SK-N-SH (cell line): ENCODE results near the gene DVL1. TPM values are rescaled to one million over a fixed set of nuclear protein-coding genes. Genes with fewer than 3 reads are reported as not detected.

Experiments
- CTCF ChIA-PET: fragments of 300-600, 350-600 bp; formaldehyde crosslinking; extraction: SDS; loops from one replicate; lab custom pipeline; 2021; lab: Yijun Ruan, JAX
- POLR2A ChIA-PET: fragments of 350-600 bp; sonication (Branson Sonifier 250); formaldehyde crosslinking; extraction: SDS; loops from one replicate; lab custom pipeline; 2020; ENCODE audit warnings: antibody characterized with exemption, inconsistent platforms; lab: Yijun Ruan, JAX
- DNase-seq: peaks from one replicate; pipeline ENCODE4 v3.0.0; 2012
- H2AFZ ChIP-seq: fragments of 200-600 bp; sonication (generic); 2 replicates; pipeline ENCODE4 v1.8.1; 2016; ENCODE audit warnings: antibody characterized with exemption, mild to moderate bottlenecking, low read depth
- H3F3A ChIP-seq: fragments of 200-600 bp; sonication (generic); replicated peaks from 2 replicates; pipeline ENCODE3; 2016; ENCODE audit warnings: antibody characterized with exemption, mild to moderate bottlenecking; ENCODE audit not compliant: insufficient read depth
- H3K27ac ChIP-seq, 2 experiments: fragments of 200-500 bp in 1 of 2; fragments of 200-600 bp in 1 of 2; sonication (Bioruptor generic) in 1 of 2; sonication (generic), shearing (Covaris generic) in 1 of 2; 2 replicates each; pipeline versions ENCODE4 v1.5.1 to v1.6.1; 2014 to 2016; ENCODE audit warnings: low read depth in 2 of 2, inconsistent platforms in 1 of 2, low read length in 1 of 2, mild to moderate bottlenecking in 1 of 2, mixed read lengths in 1 of 2
- H3K27me3 ChIP-seq: fragments of 200-600 bp; sonication (generic), shearing (Covaris generic); 2 replicates; pipeline ENCODE4 v1.6.1; 2016; ENCODE audit warnings: mixed run types; ENCODE audit not compliant: insufficient read depth
- H3K36me3 ChIP-seq, 2 experiments: fragments of 200-500 bp in 1 of 2; fragments of 200-600 bp in 1 of 2; sonication (Bioruptor generic) in 1 of 2; sonication (generic) in 1 of 2; replicated peaks in 1 of 2; 2 replicates each; pipeline versions ENCODE3 to v1.5.1; 2014 to 2016; ENCODE audit warnings: low read length in 1 of 2, mild to moderate bottlenecking in 1 of 2; ENCODE audit not compliant: insufficient read depth in 2 of 2, control insufficient read depth in 1 of 2
- H3K4me1 ChIP-seq, 2 experiments: fragments of 200-500 bp in 1 of 2; fragments of 200-600 bp in 1 of 2; sonication (Bioruptor generic) in 1 of 2; sonication (generic), shearing (Covaris generic) in 1 of 2; 2 replicates each; pipeline versions ENCODE4 v1.5.1 to v1.6.1; 2014 to 2016; ENCODE audit warnings: low read depth in 1 of 2, low read length in 1 of 2, mixed run types in 1 of 2; ENCODE audit not compliant: insufficient read depth in 2 of 2, control insufficient read depth in 1 of 2
- H3K4me2 ChIP-seq: fragments of 200-600 bp; sonication (generic), shearing (Covaris generic); 2 replicates; pipeline ENCODE4 v1.6.1; 2017; ENCODE audit warnings: mixed run types
- H3K4me3 ChIP-seq, 2 experiments: fragments of 200-500 bp in 1 of 2; fragments of 200-600 bp in 1 of 2; sonication (Bioruptor generic) in 1 of 2; sonication (generic), shearing (Covaris generic) in 1 of 2; 2 replicates each; pipeline versions ENCODE4 v1.5.1 to v1.8.1; 2014 to 2016; ENCODE audit warnings: low read depth in 2 of 2, inconsistent platforms in 1 of 2, low read length in 1 of 2, mild to moderate bottlenecking in 1 of 2, mixed read lengths in 1 of 2, moderate library complexity in 1 of 2
- H3K79me2 ChIP-seq: fragments of 200-600 bp; sonication (generic); 2 replicates; pipeline ENCODE4 v1.8.1; 2017; ENCODE audit warnings: mild to moderate bottlenecking; ENCODE audit not compliant: insufficient read depth
- H3K9ac ChIP-seq: fragments of 200-600 bp; sonication (generic); 2 replicates; pipeline ENCODE4 v1.6.1; 2017; ENCODE audit warnings: mixed run types
- H3K9me2 ChIP-seq: fragments of 200-600 bp; sonication (generic); 2 replicates; pipeline ENCODE4 v1.6.1; 2017; ENCODE audit warnings: mixed run types
- H3K9me3 ChIP-seq: fragments of 200-600 bp; sonication (generic); 2 replicates; pipeline ENCODE4 v1.6.1; 2017; ENCODE audit warnings: mixed run types, mild to moderate bottlenecking, moderate library complexity
- H4K20me1 ChIP-seq: fragments of 200-600 bp; sonication (generic); 2 replicates; pipeline ENCODE4 v1.6.1; 2017; ENCODE audit warnings: mild to moderate bottlenecking, mixed run types; ENCODE audit not compliant: insufficient read depth
- EP300 ChIP-seq, 2 experiments: IDR thresholded peaks; 2 replicates each; pipeline versions ENCODE4 v1.4.0 to v1.6.1; 2012; ENCODE audit warnings: borderline replicate concordance in 1 of 2, low read depth in 1 of 2, low read length in 1 of 2
- TAF1 ChIP-seq: IDR thresholded peaks from 2 replicates; pipeline ENCODE4 v1.6.1; 2012; ENCODE audit warnings: low read depth, mild to moderate bottlenecking, low read length, moderate library complexity, borderline replicate concordance
- WGBS: methylation state at CpG from one replicate; pipeline ENCODE4 v1.1.6; 2017; ENCODE audit warnings: low lambda C conversion rate; 5-methylcytosine and 5-hydroxymethylcytosine counted together
- polyA plus RNA-seq, 3 experiments: library from polyadenylated mRNA; depleted of rRNA; stranded (reverse); fragments of >200 nt; gene quantifications; 2 replicates each; pipeline ENCODE4 v1.2.3, GENCODE V29; 2012
- TF ChIP-seq, protein P1 (sequence below): IDR thresholded peaks from 2 replicates; pipeline ENCODE4 v1.4.0; 2012; ENCODE audit warnings: low read depth
- TF ChIP-seq, protein P2 (sequence below): fragments of 150-350 bp; IDR thresholded peaks from 2 replicates; pipeline ENCODE4 v1.6.1; 2017; ENCODE audit warnings: antibody characterized with exemption, low read length, low read depth, borderline replicate concordance
- TF ChIP-seq, protein P3 (sequence below): IDR thresholded peaks from 2 replicates; pipeline ENCODE4; 2012

The DVL1 gene
- polyA plus RNA-seq, 1 of the 3 experiments (the other 2 are of a cell fraction), result 32.0 TPM

DNA sequence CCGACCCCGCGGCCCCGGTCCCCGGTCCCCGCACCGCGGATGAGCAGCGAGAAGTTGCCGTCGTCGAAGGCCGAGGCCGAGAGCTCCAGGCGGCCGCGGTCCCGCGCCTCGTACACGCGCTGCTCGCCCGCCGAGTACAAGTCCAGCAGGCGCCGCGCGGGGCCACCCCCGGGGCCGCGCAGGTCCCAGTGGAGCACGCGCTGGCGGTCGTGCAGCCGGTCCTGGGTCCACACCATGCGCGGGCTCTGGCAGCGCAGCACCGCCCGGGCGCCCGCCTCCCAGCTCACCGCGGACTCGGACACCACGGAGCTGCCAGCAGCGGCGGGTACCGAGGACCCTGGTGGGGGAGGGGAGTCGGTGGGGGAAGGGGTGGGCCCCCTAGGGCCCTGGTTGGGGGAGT lies 6.2 kb upstream of the DVL1 start:
- Histone ChIP-seq H3K79me2 (no peaks in the 10 kb centered on the region), H3F3A (peaks cover 9% of the 10 kb centered on the region), H2AFZ (no peak overlapping the region), H3K9me3 (no peaks in the 10 kb centered on the region), H4K20me1 (no peaks in the 10 kb centered on the region), H3K4me1 (peaks cover 13 to 59% of the 10 kb centered on the region in 2 experiments; a peak in 3 of 4 replicates), H3K4me2 (no peak overlapping the region), H3K4me3 (peak overlapping the region in 1 of 2 experiments; percentile 39; a peak in 2 of 4 replicates), H3K27ac (peak overlapping the region in 1 of 2 experiments; percentile 34; a peak in 1 of 4 replicates), H3K27me3 (no peaks in the 10 kb centered on the region), H3K9me2 (no peaks in the 10 kb centered on the region), H3K9ac (no peak overlapping the region), H3K36me3 (no peaks in the 10 kb centered on the region)
- ChIA-PET POLR2A (interaction anchor here (1.0 to 1.3 kb wide), 2 partner anchors 16 to 20 kb away, joined by 4 to 6 read pairs; partner anchors contain the start of gene AURKAIP1), CTCF (interaction anchor here (1.0 to 5.1 kb wide), 3 partner anchors 10 to 19 kb away, joined by 3 to 48 read pairs (median 10); partner anchors contain the start of gene AURKAIP1)
- TF ChIP-seq, protein P1, sequence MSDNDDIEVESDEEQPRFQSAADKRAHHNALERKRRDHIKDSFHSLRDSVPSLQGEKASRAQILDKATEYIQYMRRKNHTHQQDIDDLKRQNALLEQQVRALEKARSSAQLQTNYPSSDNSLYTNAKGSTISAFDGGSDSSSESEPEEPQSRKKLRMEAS, result peak; percentile 60; the same call in 1 of the 2 replicates
- no peak for TF ChIP-seq EP300 (IDR thresholded peaks at IDR 0.05; ENCODE audit: borderline replicate concordance in 1 of 2, low read depth in 1 of 2, low read length in 1 of 2)
- peak; percentile 87 for DNase-seq
- 1% methylated on average over 15 of the region's 52 CpGs for WGBS

DNA sequence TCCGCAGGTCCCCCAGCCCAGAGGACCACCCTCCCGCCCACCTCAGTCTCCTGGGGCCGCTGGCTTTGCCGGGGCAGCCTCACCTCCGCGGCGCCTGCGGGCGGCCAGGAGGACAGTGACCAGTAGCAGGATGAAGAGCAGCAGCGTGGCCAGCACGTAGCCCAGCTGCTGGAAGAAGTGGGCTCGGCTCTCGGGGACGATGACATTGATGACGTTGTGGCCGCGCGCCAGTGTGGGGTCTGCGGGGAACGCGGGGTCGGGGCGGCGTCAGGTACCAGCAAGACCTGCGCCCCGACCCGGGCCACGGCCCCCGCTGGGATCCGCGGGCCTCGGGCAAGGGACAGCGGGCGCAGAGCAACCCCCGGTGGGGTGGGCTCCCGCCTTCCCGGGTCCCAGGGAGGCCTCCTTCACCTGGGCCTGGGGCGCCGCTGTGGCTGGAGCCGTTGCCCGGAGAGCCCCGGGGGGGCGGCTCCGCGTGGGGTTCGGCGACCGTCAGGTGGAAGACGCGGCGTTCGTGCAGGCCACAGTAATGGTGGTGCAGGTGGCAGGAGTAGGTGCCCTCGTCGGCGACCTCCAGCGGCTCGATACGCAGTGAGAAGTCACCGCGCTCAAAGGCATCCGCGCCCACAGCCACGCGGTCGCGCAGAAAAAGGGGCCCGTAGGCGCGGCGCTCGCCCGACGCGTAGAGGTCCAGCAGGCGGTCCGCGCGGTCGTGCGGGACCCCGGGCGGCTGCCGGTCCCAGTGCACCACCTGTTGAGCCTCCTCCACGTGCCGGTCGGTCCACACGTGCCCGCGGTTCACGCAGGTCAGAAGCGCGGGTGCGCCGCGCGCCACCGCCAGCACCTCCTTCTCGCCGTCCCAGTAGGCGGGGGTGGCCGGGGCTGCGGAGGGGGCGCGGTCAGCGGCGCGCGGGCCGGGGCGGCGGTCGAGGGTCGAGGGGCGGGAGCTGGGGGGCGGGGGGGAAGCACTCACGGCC lies 5.3 kb upstream of the DVL1 start:
- peak overlapping the region in 1 of 2 experiments; percentile 31; a peak in 1 of 4 replicates for H3K4me3 ChIP-seq
- CTCF ChIA-PET, result interaction anchor here (1.0 to 5.1 kb wide), 3 partner anchors 9 to 20 kb away, joined by 3 to 48 read pairs (median 10); partner anchors contain the start of gene AURKAIP1
- H3K27me3 ChIP-seq, result no peaks in the 10 kb centered on the region
- H3K9me3 ChIP-seq, result no peaks in the 10 kb centered on the region
- no peak overlapping the region for H3K4me2 ChIP-seq
- no peak overlapping the region for H2AFZ ChIP-seq
- TF ChIP-seq, protein P2, sequence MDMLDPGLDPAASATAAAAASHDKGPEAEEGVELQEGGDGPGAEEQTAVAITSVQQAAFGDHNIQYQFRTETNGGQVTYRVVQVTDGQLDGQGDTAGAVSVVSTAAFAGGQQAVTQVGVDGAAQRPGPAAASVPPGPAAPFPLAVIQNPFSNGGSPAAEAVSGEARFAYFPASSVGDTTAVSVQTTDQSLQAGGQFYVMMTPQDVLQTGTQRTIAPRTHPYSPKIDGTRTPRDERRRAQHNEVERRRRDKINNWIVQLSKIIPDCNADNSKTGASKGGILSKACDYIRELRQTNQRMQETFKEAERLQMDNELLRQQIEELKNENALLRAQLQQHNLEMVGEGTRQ, result no peak
- TF ChIP-seq TAF1, result no peak
- TF ChIP-seq, protein P3, sequence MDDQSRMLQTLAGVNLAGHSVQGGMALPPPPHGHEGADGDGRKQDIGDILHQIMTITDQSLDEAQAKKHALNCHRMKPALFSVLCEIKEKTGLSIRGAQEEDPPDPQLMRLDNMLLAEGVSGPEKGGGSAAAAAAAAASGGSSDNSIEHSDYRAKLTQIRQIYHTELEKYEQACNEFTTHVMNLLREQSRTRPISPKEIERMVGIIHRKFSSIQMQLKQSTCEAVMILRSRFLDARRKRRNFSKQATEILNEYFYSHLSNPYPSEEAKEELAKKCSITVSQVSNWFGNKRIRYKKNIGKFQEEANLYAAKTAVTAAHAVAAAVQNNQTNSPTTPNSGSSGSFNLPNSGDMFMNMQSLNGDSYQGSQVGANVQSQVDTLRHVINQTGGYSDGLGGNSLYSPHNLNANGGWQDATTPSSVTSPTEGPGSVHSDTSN, result peak; percentile 15; the same call in 1 of the 2 replicates
- no peaks in the 10 kb centered on the region for H4K20me1 ChIP-seq
- H3K79me2 ChIP-seq, result no peaks in the 10 kb centered on the region
- H3K9ac ChIP-seq, result no peak overlapping the region
- DNase-seq, result peak; percentile 63
- WGBS, result no CpG with 5 or more reads among the region's 116 CpGs
- H3K36me3 ChIP-seq, result no peaks in the 10 kb centered on the region
- no peaks in the 10 kb centered on the region for H3K9me2 ChIP-seq
- POLR2A ChIA-PET, result interaction anchor here (1.0 to 1.3 kb wide), 2 partner anchors 17 to 21 kb away, joined by 4 to 6 read pairs; partner anchors contain the start of gene AURKAIP1
- H3K27ac ChIP-seq, result no peak overlapping the region
- peaks cover 7 to 51% of the 10 kb centered on the region in 2 experiments; a peak in 2 of 4 replicates for H3K4me1 ChIP-seq
- peaks cover 9% of the 10 kb centered on the region for H3F3A ChIP-seq
